ENCODE results near the gene DHFR2.

- TF ChIP-seq CTCF (IDR thresholded peaks at IDR 0.05 in 4 of 5, conservative IDR thresholded peaks at IDR 0.05 in 1 of 5) (no peak), POLR2A (IDR thresholded peaks at IDR 0.05) (no peak)
Observed at GRCh38 chr3:94063496-94064119, 892 bp upstream of the DHFR2 start.

Measured in gastrocnemius medialis (tissue), 4 donors.